Astrocyte (in vitro differentiated cells and primary cell): ENCODE data around the gene CCL26.
"Not testable (repeated sequence)": the region's sequence is repeated elsewhere in the genome, so short reads cannot be mapped to it uniquely, and the experiment has no call there.

Experiments used
- CTCF ChIP-seq: IDR thresholded peaks from 2 replicates; pipeline ENCODE4 v1.5.1; 2011; ENCODE audit warnings: low read depth, mild to moderate bottlenecking, inconsistent platforms, low read length, moderate library complexity; ENCODE audit not compliant: insufficient read depth
- EZH2 ChIP-seq: IDR thresholded peaks from 2 replicates; pipeline ENCODE4 v1.6.1; 2012; ENCODE audit warnings: mild to moderate bottlenecking, low read length, inconsistent platforms; ENCODE audit not compliant: insufficient read depth

GRCh38 chr7:75780647-75781273 lies 8.7 kb upstream of the CCL26 start:
- not testable (repeated sequence) for TF ChIP-seq EZH2, CTCF
